Astrocyte (in vitro differentiated cells and primary cell): ENCODE data around the gene CRYGN.

ENCODE experiments used
- CTCF ChIP-seq: IDR thresholded peaks from 2 replicates; pipeline ENCODE4 v1.5.1; 2011; ENCODE audit warnings: low read depth, mild to moderate bottlenecking, inconsistent platforms, low read length, moderate library complexity; ENCODE audit not compliant: insufficient read depth
- EZH2 ChIP-seq: IDR thresholded peaks from 2 replicates; pipeline ENCODE4 v1.6.1; 2012; ENCODE audit warnings: mild to moderate bottlenecking, low read length, inconsistent platforms; ENCODE audit not compliant: insufficient read depth

- TF ChIP-seq CTCF (no peak), EZH2 (no peak)
Measured at GRCh38 chr7:151459726-151460473, 20.0 kb upstream of the CRYGN start.
